ENCODE results near the gene NFKBIE. TPM values are rescaled to one million over a fixed set of nuclear protein-coding genes. Genes with fewer than 3 reads are reported as not detected.
A peak's percentile ranks its signal among the peaks of the same experiment; 100 is the strongest.

Gene NFKBIE
- total RNA-seq, 1 experiment from 2014 or later = 17.6 TPM

DNA sequence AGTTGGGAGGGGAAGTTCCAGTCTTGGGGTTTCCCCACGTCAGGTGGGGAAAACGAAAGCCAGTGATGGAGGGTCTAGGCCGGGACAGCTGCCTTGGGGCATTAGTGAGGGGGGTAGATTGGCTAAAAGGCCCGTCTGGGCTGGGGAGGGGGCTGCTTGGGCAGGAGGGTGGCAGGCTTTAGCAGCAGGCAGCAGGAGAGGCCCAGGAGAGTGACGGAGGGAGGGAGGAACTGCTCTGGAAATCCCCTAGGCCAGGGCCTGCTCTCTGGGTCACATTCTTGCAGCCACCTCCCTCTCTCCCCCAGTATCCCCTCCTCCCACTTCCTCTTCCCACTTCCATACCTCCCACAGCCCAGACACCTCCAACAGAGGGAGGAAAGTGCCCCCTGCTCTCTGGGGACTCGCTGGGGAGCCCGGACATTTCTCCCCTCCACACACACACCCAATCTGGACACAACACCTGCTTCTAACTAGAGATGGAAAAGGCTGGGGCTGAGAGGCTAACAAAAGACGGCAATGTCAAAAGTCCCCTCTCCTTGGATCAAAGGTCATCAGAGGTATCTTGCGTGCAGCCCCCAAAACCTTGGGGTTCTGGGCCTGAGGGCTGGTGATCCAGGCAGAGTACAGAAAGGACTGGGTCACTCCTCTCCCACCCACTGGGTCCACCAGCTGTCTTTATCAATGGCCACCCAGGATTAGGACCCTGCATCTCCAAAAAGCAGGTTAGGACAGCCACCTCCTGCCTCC, 1.8 kb downstream of the NFKBIE start:
- Histone ChIP-seq H3K36me3 (peaks cover 46% of the 10 kb centered on the region), H3K4me3 (peak overlapping the region; percentile 67), H3K4me1 (replicated peaks) (peaks cover 27% of the 10 kb centered on the region), H3K27ac (peak overlapping the region; percentile 42), H3K9me3 (replicated peaks) (no peaks in the 10 kb centered on the region), H3K27me3 (replicated peaks) (peaks cover 2% of the 10 kb centered on the region; the same call in 1 of the 2 replicates)
- DNase-seq (ENCODE audit: low read depth in 1 of 2, low spot score in 2 of 2) = peak; percentile 47 to 76

DNA sequence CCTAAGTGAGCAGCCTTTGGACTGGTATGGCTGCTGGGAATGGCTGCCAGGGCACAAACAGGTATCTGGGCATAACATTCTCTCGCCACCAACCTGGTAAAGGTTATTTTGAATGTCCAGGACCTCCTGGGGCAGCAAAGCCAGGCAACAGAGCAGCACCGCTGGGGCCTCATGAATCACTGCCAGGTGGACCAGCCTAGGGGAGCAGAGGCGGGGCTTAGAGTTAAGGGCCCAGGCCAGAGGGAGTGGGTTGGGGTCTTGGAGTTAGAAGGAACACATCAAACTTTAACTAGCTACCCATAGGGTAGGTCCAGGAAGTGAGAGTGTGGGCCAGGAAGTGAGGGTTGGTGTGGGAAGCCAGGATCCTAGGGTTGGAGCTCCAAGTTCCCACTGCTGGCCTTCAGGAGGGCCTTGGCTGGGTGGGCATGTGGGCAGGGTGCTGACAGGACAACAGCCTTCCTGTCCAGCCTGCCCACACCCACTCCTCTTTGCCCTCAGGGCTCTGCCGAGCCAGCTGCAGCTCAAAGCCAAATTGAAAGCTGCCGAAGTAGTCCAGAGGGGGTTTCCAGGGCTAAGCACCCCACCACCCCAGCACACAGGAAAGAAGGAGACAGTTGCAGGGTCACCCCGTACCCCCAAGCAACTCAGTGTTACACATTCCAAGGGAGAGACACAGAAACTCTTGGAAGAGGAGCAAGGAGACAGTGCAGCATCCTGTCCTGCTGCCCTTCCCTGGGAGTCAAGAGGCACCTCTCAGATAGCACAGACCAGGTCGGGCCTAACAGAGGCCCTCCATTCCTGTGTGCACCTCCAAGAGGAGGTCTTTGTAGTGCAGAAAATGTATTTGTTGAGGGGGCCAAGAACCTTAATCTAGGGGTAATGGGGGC, 2.6 kb downstream of the NFKBIE start:
- Histone ChIP-seq H3K4me1 (replicated peaks) (peaks cover 32% of the 10 kb centered on the region), H3K9me3 (replicated peaks) (no peaks in the 10 kb centered on the region), H3K4me3 (peak overlapping the region; percentile 67), H3K27me3 (replicated peaks) (no peaks in the 10 kb centered on the region), H3K27ac (peak overlapping the region; percentile 42), H3K36me3 (peaks cover 54% of the 10 kb centered on the region)
- no peak for DNase-seq (ENCODE audit: low read depth in 1 of 2, low spot score in 2 of 2)

DNA sequence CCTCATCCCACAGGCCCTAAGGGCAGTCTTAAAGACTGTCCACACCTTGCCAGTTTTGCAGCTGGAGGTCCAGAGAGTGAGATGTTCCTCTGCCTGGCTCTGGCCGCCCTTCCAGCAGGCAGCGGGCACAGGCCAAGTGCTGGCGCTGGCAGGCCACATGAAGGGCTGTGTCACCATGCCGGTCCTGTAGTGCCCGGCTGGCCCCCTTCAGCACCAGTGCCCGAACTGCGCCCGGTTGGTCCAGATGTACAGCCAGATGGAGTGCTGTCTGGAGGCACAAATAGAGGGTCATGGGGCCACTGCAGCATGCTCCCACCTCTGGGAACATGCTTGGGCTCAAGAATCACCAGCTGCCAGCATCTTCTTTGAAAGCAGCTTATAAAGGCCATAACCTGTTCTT, 3.8 kb downstream of the NFKBIE start:
- no peak overlapping the region for H3K4me3 ChIP-seq
- DNase-seq (ENCODE audit: low read depth in 1 of 2, low spot score in 2 of 2) = no peak
- no peaks in the 10 kb centered on the region for H3K27me3 ChIP-seq (replicated peaks)
- H3K36me3 ChIP-seq = peaks cover 61% of the 10 kb centered on the region
- no peaks in the 10 kb centered on the region for H3K9me3 ChIP-seq (replicated peaks)
- H3K4me1 ChIP-seq (replicated peaks) = peaks cover 37% of the 10 kb centered on the region
- H3K27ac ChIP-seq = no peak overlapping the region

DNA sequence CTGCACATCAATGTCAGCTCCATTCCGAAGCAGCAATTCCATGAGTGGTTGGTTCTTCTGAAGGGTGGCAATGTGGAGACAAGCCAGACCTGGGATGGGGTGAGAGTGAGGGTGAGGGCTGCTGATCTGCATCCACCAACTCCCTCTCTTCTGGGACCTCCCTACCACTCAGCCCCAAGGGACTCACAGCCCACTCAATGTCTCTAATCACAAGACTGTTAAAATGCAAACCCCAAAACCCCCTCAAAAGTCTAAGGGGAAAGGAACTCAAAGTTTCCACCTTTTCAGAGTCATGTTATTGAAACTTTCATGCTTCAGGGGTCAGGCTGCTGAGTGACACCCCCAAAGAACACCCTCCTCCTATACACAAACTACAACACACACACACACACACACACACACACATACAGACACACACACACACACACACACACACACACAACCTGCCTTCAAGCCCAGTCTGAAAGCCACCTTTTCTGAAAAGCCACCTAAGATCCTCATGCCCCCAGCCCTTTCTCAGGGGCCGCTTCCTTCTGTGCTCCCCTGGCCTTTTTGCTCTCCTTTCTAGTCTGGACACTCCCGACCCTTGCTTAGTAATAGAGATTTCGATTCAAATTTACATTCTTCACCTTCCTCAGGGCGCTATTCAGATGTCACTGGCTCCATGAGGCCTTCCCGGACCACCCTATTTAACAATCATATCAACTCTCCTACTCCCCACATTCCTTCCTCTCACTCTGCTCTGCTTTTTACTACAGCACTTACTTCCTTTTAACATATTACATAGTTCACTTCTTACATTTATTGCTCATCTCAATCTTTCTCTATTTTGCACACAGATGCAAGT, 4.7 kb downstream of the NFKBIE start:
- peaks cover 70% of the 10 kb centered on the region for H3K36me3 ChIP-seq
- no peaks in the 10 kb centered on the region for H3K9me3 ChIP-seq (replicated peaks)
- H3K4me1 ChIP-seq (replicated peaks) = peaks cover 43% of the 10 kb centered on the region
- no peak overlapping the region for H3K27ac ChIP-seq
- H3K27me3 ChIP-seq (replicated peaks) = no peaks in the 10 kb centered on the region
- no peak for DNase-seq (ENCODE audit: low read depth in 1 of 2, low spot score in 2 of 2)
- H3K4me3 ChIP-seq = no peak overlapping the region

DNA sequence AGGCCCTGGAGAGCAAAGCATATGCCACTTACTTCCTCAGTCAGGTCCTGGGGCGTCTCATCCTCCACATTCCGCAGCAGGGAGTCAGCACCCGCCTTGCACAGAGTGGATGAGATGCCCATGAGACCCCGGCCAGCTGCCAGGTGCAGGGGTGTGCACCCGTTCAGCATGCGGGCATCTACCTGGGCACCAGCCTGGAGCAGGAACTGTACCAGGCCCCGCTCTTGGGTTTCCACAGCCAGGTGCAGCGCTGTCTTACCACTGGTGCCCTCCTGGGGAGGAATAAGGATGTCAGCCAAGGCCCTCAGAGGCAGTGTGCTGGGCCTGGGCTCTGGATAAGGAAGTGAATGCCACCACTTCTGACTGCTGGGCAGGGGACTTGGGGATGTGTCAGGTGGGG, 5.3 kb downstream of the NFKBIE start:
- DNase-seq (ENCODE audit: low read depth in 1 of 2, low spot score in 2 of 2) = no peak
- H3K9me3 ChIP-seq (replicated peaks) = no peaks in the 10 kb centered on the region
- H3K36me3 ChIP-seq = peaks cover 77% of the 10 kb centered on the region
- H3K4me3 ChIP-seq = no peak overlapping the region
- H3K4me1 ChIP-seq (replicated peaks) = peaks cover 43% of the 10 kb centered on the region
- H3K27ac ChIP-seq = no peak overlapping the region
- no peaks in the 10 kb centered on the region for H3K27me3 ChIP-seq (replicated peaks)

DNA sequence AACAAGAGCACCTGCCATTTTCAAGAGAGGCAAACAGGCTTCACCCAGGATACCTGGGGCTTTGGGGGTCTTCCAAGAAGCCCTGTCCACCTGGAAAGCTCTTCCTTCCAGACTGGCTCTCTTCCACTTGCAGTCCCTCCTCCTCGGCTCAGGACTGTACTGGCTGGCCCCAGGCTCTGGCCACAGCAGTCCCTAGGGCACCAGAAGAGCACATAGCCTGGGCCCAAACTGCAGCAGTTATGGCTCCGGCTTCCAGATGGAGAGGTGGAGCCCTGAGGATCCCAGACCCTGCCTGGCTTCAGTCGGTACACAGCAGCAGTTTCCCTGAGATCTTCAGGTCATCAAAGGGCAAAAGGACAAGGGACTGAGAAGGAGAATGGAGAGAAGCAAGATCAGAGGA, 6.4 kb downstream of the NFKBIE start:
- no peak for DNase-seq (ENCODE audit: low read depth in 1 of 2, low spot score in 2 of 2)
- no peak overlapping the region for H3K27ac ChIP-seq
- peaks cover 33% of the 10 kb centered on the region for H3K4me1 ChIP-seq (replicated peaks)
- no peak overlapping the region for H3K4me3 ChIP-seq
- H3K36me3 ChIP-seq = peaks cover 87% of the 10 kb centered on the region
- H3K27me3 ChIP-seq (replicated peaks) = no peaks in the 10 kb centered on the region
- no peaks in the 10 kb centered on the region for H3K9me3 ChIP-seq (replicated peaks)

DNA sequence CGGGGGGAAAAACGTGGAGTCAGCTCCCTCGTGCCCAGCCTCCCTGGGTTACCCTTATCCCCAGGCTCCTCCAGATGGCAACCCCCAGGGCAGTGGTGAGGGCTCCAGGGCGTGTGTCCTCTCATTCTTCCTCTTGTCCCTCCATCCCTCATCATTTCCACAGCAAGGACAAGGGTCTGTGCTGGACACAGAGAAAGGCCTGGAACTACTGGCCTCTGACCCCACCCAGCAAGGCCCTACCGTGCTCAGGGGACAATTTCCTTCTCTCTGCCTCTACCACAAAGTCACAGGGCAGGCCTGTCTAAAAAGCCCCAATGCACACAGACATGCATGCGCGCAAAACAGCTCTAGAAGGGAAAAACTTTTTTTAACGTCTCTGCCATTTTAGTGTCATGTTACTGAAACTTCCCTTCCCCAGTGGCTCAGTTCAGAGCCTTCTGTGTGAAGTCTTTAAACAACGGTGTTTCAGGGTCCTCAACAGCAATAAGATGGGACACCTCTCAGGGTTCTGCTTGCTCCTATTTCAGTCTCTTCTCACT, 7.0 kb downstream of the NFKBIE start:
- no peak overlapping the region for H3K27ac ChIP-seq
- H3K27me3 ChIP-seq (replicated peaks) = no peaks in the 10 kb centered on the region
- no peak for DNase-seq (ENCODE audit: low read depth in 1 of 2, low spot score in 2 of 2)
- no peaks in the 10 kb centered on the region for H3K9me3 ChIP-seq (replicated peaks)
- peaks cover 93% of the 10 kb centered on the region for H3K36me3 ChIP-seq
- H3K4me3 ChIP-seq = no peak overlapping the region
- peaks cover 28% of the 10 kb centered on the region for H3K4me1 ChIP-seq (replicated peaks)

DNA sequence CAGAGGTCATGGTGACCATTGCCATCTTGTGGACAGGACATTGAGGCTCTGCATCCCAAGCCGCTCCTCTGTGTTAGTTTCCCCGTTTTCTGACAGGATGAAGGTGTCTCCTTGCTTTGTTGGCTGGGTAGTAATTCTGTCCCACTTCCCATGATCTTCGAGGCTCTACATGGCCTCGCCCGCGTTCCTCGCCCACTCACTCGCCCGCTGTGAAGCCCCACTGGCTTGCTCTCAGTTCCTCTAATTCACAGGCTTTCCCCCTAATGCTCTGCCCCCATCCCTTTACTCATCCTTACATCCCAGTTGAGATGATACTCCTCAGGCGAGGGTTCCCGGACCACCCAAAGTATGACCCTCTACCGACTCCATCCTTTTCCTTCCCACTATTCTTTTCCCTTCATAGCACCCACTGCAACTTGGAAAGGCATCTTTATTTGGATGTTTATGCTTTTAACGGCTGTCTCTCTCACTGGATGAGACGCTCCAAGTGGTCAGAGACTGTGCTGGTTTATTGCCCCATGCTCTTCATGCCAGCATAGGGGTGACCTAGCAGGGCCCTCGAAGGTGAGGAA, 7.5 kb downstream of the NFKBIE start:
- H3K27ac ChIP-seq = peak overlapping the region; percentile 23
- H3K9me3 ChIP-seq (replicated peaks) = no peaks in the 10 kb centered on the region
- peaks cover 93% of the 10 kb centered on the region for H3K36me3 ChIP-seq
- H3K27me3 ChIP-seq (replicated peaks) = no peaks in the 10 kb centered on the region
- H3K4me3 ChIP-seq = peak overlapping the region; percentile 80
- DNase-seq (ENCODE audit: low read depth in 1 of 2, low spot score in 2 of 2) = no peak
- peaks cover 22% of the 10 kb centered on the region for H3K4me1 ChIP-seq (replicated peaks)

DNA sequence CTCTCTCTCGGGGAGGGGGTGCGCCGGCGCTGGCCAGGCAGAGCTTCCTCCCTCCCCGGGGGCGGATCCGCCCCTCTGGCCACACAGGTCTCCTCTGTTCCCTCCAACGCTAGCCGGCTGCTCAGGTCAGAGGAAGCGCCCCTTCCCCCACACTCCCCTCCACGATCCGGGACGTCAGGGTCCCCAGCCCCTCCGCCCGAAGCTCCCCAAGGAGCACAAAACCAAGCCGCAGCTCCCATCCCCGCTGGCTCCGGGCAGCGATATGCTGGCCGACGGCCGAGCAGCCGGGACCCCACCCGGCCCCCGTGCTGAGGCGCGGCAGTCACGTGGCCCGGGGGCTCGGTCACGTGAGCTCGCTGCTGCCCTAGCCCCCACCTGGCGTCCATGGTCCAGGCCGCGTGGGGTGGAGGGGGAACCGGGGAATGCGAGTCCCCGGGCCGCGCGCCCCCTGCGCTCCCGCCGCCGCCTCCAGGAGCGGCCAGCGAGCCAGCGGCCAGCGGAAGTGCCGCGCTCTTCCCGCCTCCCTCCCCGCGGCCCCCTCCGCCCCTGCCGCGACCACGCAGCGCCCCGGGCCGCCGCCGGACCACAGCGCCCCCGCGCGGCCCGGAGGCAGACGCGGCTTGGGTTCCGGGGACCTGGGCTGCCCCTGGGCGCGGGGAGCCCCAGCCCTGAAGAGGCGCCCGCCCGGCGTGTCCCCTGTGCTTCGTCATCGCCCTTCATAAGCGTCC, 8.2 kb downstream of the NFKBIE start, which contains the start of gene SLC35B2:
Gene SLC35B2 (minus strand): TSS at position 504 of the 728 bp plus-strand sequence. CDS start 118 bp downstream, at position 386.
- DNase-seq (ENCODE audit: low read depth in 1 of 2, low spot score in 2 of 2) = peak; percentile 77 to 81

DNA sequence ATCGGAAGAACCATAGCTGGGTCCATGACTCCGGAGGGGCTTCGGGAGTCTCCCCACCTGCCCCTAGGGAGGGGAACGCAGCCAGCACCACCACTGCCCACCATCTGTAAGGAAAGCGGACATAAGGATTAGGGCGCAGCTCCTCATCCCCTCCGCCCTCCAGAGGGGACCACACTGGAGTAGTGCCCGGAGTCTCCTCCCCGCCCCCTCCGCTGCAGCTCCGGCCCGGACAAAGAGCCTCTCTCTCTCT, 8.7 kb downstream of the NFKBIE start:
- peaks cover 16% of the 10 kb centered on the region for H3K4me1 ChIP-seq (replicated peaks)
- DNase-seq (ENCODE audit: low read depth in 1 of 2, low spot score in 2 of 2) = no peak
- H3K4me3 ChIP-seq = peak overlapping the region; percentile 80
- H3K27ac ChIP-seq = peak overlapping the region; percentile 65; the same call in 1 of the 2 replicates
- H3K36me3 ChIP-seq = peaks cover 93% of the 10 kb centered on the region
- no peaks in the 10 kb centered on the region for H3K27me3 ChIP-seq (replicated peaks)
- H3K9me3 ChIP-seq (replicated peaks) = no peaks in the 10 kb centered on the region

More for the DNA sequence above, 8.2 kb downstream of the NFKBIE start, which contains the start of gene SLC35B2:
- peak within 1 kb of the TSS; percentile 80 for H3K4me3 ChIP-seq
- peaks cover 93% of the 10 kb centered on the region for H3K36me3 ChIP-seq
- peaks cover 16% of the 10 kb centered on the region for H3K4me1 ChIP-seq (replicated peaks)
- peak within 1 kb of the TSS; percentile 65 for H3K27ac ChIP-seq
- no peaks in the 10 kb centered on the region for H3K27me3 ChIP-seq (replicated peaks)
- no peaks in the 10 kb centered on the region for H3K9me3 ChIP-seq (replicated peaks)

DNA sequence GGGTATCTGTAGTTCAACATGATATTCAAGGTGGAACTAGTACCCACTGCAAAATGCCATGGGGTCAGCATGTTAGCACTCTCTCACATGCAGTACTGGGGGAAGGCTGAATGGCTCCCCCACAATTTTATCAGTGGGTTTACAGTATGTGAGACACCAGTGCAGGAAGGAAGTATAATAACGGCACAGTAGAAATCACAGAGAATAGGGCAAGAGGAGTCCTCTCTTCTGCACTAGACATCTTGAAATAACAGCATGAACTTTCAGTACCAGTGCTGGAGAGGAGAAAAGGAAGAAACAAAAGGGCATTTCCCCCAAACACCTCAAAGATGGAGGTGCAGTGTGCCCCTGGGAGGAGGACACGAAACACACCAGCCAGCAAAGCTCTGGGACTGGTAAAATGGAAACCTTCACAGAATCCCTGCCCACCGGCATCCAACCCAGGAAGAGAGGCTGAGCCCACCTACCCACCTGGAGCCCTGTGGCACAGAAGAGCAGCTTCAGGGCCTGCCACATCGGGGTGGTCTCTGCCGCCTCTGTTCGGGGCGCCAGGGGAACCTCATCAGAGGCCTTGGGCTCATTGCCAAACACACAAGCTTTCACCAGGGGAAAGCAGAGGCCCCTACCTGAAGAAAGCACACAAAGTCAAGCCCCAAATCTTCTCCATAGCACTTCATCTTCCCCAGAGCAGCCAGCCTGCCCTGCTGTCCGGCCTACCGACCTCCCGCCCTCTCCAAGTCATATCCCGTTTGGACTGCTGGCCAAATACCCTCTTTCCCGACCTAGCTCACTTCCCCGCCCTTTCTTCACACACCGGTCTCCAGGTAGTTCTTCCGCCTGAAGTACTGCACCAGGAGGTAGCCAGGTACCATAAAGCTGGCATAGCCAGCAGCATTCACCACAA, 9.2 kb downstream of the NFKBIE start:
- Histone ChIP-seq H3K27me3 (replicated peaks) (no peaks in the 10 kb centered on the region), H3K4me3 (peak overlapping the region; percentile 80), H3K27ac (no peak overlapping the region), H3K9me3 (replicated peaks) (no peaks in the 10 kb centered on the region), H3K36me3 (peaks cover 93% of the 10 kb centered on the region), H3K4me1 (replicated peaks) (peaks cover 16% of the 10 kb centered on the region)
- no peak for DNase-seq (ENCODE audit: low read depth in 1 of 2, low spot score in 2 of 2)
